B cell (primary cell): Measurements from ENCODE around the gene PLEKHG4B. TPM values are rescaled to one million over a fixed set of nuclear protein-coding genes. Genes with fewer than 3 reads are reported as not detected.
A peak's percentile ranks its signal among the peaks of the same experiment; 100 is the strongest.
"Not testable (repeated sequence)": the region's sequence is repeated elsewhere in the genome, so short reads cannot be mapped to it uniquely, and the experiment has no call there.

ENCODE experiments used
- ATAC-seq: fragments of 200-7000 bp; cut with Tn5 transposase; one replicate; pipeline ENCODE4 v1.10.0; 2021; ENCODE audit warnings: low read depth, mild to moderate bottlenecking, moderate number of reproducible peaks, moderate library complexity
- CTCF ChIA-PET: fragments of 350-600 bp; sonication (Branson Sonifier 250); formaldehyde crosslinking; loops from one replicate; lab custom pipeline; 2021; ENCODE audit warnings: antibody characterized with exemption, inconsistent platforms; lab: Charles Lee
- POLR2A ChIA-PET: fragments of 350-600 bp; sonication (Branson Sonifier 250); formaldehyde crosslinking; loops from one replicate; lab custom pipeline; 2021; ENCODE audit warnings: antibody characterized with exemption; lab: Charles Lee
- DNase-seq: peaks from one replicate; pipeline ENCODE4 v3.0.0; 2013
- H2AFZ ChIP-seq: 2 replicates; pipeline ENCODE4 v1.6.1; 2012; ENCODE audit warnings: mild to moderate bottlenecking, low read depth, low read length; ENCODE audit not compliant: insufficient read depth, poor library complexity, severe bottlenecking
- H3K27ac ChIP-seq, 2 donors: 1 replicate in 1 of 2; 2 replicates in 1 of 2; pipeline ENCODE4 v1.5.1; 2012 to 2013; ENCODE audit warnings: low read length in 2 of 2, mild to moderate bottlenecking in 2 of 2, moderate library complexity in 1 of 2
- H3K27me3 ChIP-seq, 4 experiments: fragments of 200-600 bp in 1 of 4; sonication (generic) in 1 of 4; replicated peaks in 1 of 4; 1 replicate in 2 of 4; 2 replicates in 2 of 4; pipeline versions ENCODE4 v1.6.1 to v1.7.0; 2013 to 2016; ENCODE audit warnings: low read length in 3 of 4, mild to moderate bottlenecking in 2 of 4, mixed read lengths in 1 of 4, moderate library complexity in 1 of 4; ENCODE audit not compliant: insufficient read depth in 4 of 4, control insufficient read depth in 3 of 4; ENCODE audit errors: control extremely low read depth in 1 of 4
- H3K36me3 ChIP-seq, 2 experiments: replicated peaks in 1 of 2; 1 replicate in 1 of 2; 2 replicates in 1 of 2; pipeline versions ENCODE4 v1.6.1 to v1.7.1; 2013; ENCODE audit warnings: low read length in 1 of 2; ENCODE audit not compliant: insufficient read depth in 2 of 2, control insufficient read depth in 1 of 2; ENCODE audit errors: control extremely low read depth in 1 of 2, extremely low read depth in 1 of 2
- H3K4me1 ChIP-seq, 2 donors: fragments of 200-600 bp in 1 of 2; sonication (generic) in 1 of 2; 1 replicate in 1 of 2; 2 replicates in 1 of 2; pipeline versions ENCODE4 v1.5.1 to v1.6.1; 2013 to 2017; ENCODE audit warnings: low read length in 2 of 2; ENCODE audit not compliant: control insufficient read depth in 2 of 2, insufficient read depth in 2 of 2
- H3K4me2 ChIP-seq: replicated peaks from 2 replicates; pipeline ENCODE3; 2012; ENCODE audit warnings: mild to moderate bottlenecking, low read depth, low read length; ENCODE audit not compliant: poor library complexity, severe bottlenecking
- H3K4me3 ChIP-seq, 5 experiments: fragments of 200-600 bp in 1 of 5; sonication (generic) in 1 of 5; 1 replicate in 3 of 5; 2 replicates in 2 of 5; pipeline versions ENCODE4 v1.5.1 to v1.7.0; 2011 to 2016; ENCODE audit warnings: low read length in 4 of 5, mild to moderate bottlenecking in 4 of 5, low read depth in 2 of 5, control low read depth in 1 of 5, moderate library complexity in 1 of 5; ENCODE audit not compliant: insufficient read depth in 1 of 5; ENCODE audit errors: control extremely low read depth in 1 of 5, extremely low read depth in 1 of 5
- H3K79me2 ChIP-seq: fragments of 200-600 bp; sonication (generic); one replicate; pipeline ENCODE4 v1.6.0; 2016; ENCODE audit warnings: low read length; ENCODE audit not compliant: control insufficient read depth, insufficient read depth
- H3K9ac ChIP-seq: fragments of 200-600 bp; sonication (generic); 2 replicates; pipeline ENCODE4 v1.6.1; 2017; ENCODE audit warnings: mild to moderate bottlenecking, low read length, moderate library complexity
- H3K9me3 ChIP-seq, 3 donors: one replicate each; pipeline versions ENCODE4 v1.6.1 to v1.7.1; 2013; ENCODE audit warnings: low read length in 2 of 3; ENCODE audit not compliant: control insufficient read depth in 2 of 3, insufficient read depth in 1 of 3; ENCODE audit errors: control extremely low read depth in 1 of 3
- H4K20me1 ChIP-seq: 2 replicates; pipeline ENCODE4 v1.6.0; 2012; ENCODE audit warnings: mild to moderate bottlenecking, low read length; ENCODE audit not compliant: insufficient read depth, control insufficient read depth, poor library complexity, severe bottlenecking
- H3K27ac Mint-ChIP-seq: one replicate; pipeline ENCODE4 v1.8.0; 2021; ENCODE audit warnings: mixed read lengths
- H3K27me3 Mint-ChIP-seq: one replicate; pipeline ENCODE4 v1.8.0; 2021; ENCODE audit warnings: mixed read lengths
- H3K4me1 Mint-ChIP-seq: one replicate; pipeline ENCODE4 v1.8.0; 2021; ENCODE audit warnings: mixed read lengths
- H3K4me3 Mint-ChIP-seq: one replicate; pipeline ENCODE4 v1.8.0; 2021; ENCODE audit warnings: mixed read lengths
- H3K9me3 Mint-ChIP-seq: one replicate; pipeline ENCODE4 v1.8.0; 2022; ENCODE audit warnings: mixed read lengths; ENCODE audit not compliant: insufficient read depth
- EZH2 ChIP-seq: IDR thresholded peaks from 2 replicates; pipeline ENCODE4 v1.6.1; 2012; ENCODE audit warnings: borderline replicate concordance, low read depth, mild to moderate bottlenecking, moderate library complexity, low read length; ENCODE audit not compliant: insufficient read depth, poor library complexity, severe bottlenecking
- WGBS: methylation state at CpG from one replicate; pipeline ENCODE4 v1.1.5; 2013; ENCODE audit warnings: missing lambda C conversion rate; ENCODE audit not compliant: insufficient coverage; 5-methylcytosine and 5-hydroxymethylcytosine counted together
- intact Hi-C: fragments of 100-400 bp; cut with micrococcal nuclease; formaldehyde crosslinking; loops from one replicate; pipeline ENCODE4 v1.10.0; 2022
- polyA plus RNA-seq: library from polyadenylated mRNA; depleted of rRNA; stranded (reverse); fragments of >200 nt; gene quantifications from 2 replicates; pipeline ENCODE4 v1.2.3, GENCODE V29; 2012
- total RNA-seq, 2 donors: library from RNA; stranded (reverse); fragments of 120-200 nt in 1 of 2; gene quantifications; 1 replicate in 1 of 2; 2 replicates in 1 of 2; pipeline versions ENCODE4 v1.2.3 to v1.2.4, GENCODE V29; 2013 to 2022
- TF ChIP-seq, protein P1 (sequence below): fragments of 200-600 bp; IDR thresholded peaks from one replicate; pipeline ENCODE4 v1.8.0; 2022; ENCODE audit warnings: antibody characterized with exemption, mild to moderate bottlenecking

The PLEKHG4B gene
- total and polyA plus RNA-seq, 2 donors (not counting 1 experiment from before 2014, with no cell fraction given) = not detected

- POLR2A ChIA-PET = no interaction called here
- intact Hi-C loops = no loop called here
- Histone ChIP-seq H3K27me3 (peaks cover 0 to 9% (median 0%) of the 10 kb centered on the region in 4 experiments), H3K79me2 (no peaks in the 10 kb centered on the region), H3K4me2 (no peak overlapping the region), H3K9ac (no peak overlapping the region), H3K4me1 (peaks cover 2 to 12% of the 10 kb centered on the region in 2 donors), H3K27ac (no peak overlapping the region), H3K36me3 (no peaks in the 10 kb centered on the region), H2AFZ (no peak overlapping the region), H4K20me1 (peaks cover 15% of the 10 kb centered on the region), H3K9me3 (no peaks in the 10 kb centered on the region), H3K4me3 (no peak overlapping the region)
- DNase-seq (no peak), ATAC-seq (peak; percentile 10)
- Mint-ChIP-seq H3K4me1 (peaks cover 13% of the 10 kb centered on the region), H3K27ac (no peak overlapping the region), H3K27me3 (peaks cover 7% of the 10 kb centered on the region), H3K9me3 (no peaks in the 10 kb centered on the region), H3K4me3 (no peak overlapping the region)
- TF ChIP-seq EZH2 = no peak
- TF ChIP-seq, protein P1, sequence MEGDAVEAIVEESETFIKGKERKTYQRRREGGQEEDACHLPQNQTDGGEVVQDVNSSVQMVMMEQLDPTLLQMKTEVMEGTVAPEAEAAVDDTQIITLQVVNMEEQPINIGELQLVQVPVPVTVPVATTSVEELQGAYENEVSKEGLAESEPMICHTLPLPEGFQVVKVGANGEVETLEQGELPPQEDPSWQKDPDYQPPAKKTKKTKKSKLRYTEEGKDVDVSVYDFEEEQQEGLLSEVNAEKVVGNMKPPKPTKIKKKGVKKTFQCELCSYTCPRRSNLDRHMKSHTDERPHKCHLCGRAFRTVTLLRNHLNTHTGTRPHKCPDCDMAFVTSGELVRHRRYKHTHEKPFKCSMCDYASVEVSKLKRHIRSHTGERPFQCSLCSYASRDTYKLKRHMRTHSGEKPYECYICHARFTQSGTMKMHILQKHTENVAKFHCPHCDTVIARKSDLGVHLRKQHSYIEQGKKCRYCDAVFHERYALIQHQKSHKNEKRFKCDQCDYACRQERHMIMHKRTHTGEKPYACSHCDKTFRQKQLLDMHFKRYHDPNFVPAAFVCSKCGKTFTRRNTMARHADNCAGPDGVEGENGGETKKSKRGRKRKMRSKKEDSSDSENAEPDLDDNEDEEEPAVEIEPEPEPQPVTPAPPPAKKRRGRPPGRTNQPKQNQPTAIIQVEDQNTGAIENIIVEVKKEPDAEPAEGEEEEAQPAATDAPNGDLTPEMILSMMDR = no peak
- CTCF ChIA-PET = no interaction called here
- WGBS = 68% methylated on average over 4 of the region's 10 CpGs
Observed at GRCh38 chr5:196350-196749, 104.4 kb downstream of the PLEKHG4B start.

- ATAC-seq, H3K4me3 Mint-ChIP-seq, H3K4me2 ChIP-seq, H3K4me1 ChIP-seq, H3K27ac ChIP-seq, H3K9ac ChIP-seq, H3K27me3 Mint-ChIP-seq, DNase-seq, H2AFZ ChIP-seq, H3K9me3 ChIP-seq, H3K4me3 ChIP-seq, H3K9me3 Mint-ChIP-seq, H3K27me3 ChIP-seq, H3K36me3 ChIP-seq, intact Hi-C loops, H3K79me2 ChIP-seq, POLR2A ChIA-PET, H3K27ac Mint-ChIP-seq, CTCF ChIA-PET: not testable (repeated sequence)
- H3K4me1 Mint-ChIP-seq = peaks cover 19% of the 10 kb centered on the region
- 77% methylated on average over 9 of the region's 18 CpGs for WGBS
- peaks cover 15% of the 10 kb centered on the region for H4K20me1 ChIP-seq
Observed at GRCh38 chr5:197031-197430, 105.1 kb downstream of the PLEKHG4B start.
